ENCODE results near the gene SERGEF.
"Not testable (repeated sequence)": the region's sequence is repeated elsewhere in the genome, so short reads cannot be mapped to it uniquely, and the experiment has no call there.

SERGEF gene

DNA sequence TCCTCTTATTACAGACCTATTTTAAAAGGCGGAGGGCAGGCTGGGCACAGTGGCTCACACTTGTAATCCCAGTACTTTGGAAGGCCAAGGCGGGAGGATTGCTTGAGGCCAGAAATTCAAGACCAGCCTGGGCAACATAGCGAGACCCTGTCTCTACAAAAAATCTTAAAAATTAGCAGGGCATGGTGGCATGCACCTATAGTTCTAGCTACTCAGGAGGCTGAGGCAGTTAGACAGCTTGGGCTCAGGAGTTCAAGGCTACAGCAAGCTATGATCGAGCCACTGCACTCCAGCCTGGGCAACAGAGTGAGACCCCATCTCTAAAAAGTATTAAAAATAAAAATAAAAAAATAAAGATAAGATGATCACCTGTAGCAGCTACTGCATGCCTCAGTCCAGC is 12.7 kb downstream of the SERGEF start:
- not testable (repeated sequence) for DNase-seq (ENCODE audit: low spot score)

DNA sequence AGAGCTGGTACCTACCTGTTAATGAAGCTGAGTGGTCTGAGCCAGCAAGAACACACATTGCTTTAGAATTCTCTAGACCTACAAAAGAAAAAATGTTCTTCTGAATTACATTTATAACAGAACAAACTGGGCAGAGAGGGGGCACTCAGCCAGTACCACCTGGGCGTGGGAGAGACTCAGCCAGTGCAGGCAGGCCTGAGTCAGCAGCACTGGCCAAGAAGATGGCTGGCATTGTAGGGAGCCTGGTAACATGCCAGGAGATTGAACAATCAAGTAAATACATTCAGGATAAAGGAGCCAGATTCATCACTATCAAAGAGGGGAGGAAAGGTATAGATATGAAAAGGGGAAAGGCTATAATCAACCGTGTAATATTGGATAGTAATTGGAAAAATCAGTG is 19.9 kb downstream of the SERGEF start:
- DNase-seq (ENCODE audit: low spot score): no peak

DNA sequence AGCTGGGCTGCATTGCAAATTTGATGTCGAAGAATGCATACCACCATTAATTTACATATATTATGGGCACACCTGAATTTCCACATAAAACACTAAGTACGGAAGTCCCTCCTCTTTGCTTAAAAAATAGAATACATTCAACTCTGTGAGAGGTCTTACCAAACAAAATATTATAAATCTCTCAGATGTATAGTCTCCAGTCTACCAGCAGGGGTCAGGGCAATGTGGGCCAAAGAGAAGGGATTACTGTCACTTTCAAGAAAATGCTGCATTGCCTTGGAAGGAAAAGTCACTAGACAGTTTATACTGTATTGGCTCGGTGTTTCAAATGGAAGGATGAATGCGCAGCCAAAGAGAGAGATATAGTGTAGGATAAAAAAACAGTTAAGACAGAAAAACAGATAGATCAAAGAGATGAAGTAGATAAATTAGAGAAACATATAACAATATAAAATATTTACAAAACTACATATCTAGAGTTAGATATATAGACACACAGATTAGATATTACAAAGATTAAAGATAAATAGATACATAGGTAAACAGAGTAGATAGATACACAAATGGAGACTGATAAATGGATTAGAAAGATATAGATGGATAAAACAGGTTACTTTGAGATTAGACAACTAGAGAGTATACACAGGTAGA is 20.9 kb downstream of the SERGEF start:
- DNase-seq (ENCODE audit: low spot score): peak; percentile 75

DNA sequence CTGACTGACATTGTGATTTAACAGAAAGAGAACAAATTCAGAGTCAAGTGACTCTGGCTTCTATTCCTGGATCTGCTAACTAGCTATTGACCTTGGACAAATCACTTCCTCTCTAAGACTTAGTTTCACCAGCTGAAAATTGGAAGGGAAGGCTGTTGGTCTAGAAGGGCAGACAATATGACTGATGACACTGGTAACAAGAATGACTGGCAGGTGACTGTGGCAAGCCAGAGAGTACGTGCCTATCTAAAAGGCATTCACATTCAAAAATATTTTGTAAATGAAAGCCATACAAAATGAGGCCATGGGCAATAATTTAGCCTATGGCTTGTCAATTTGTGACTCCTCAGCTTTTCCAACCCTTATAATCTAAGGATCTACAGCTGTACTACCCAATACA is 23.5 kb downstream of the SERGEF start:
- no peak for DNase-seq (ENCODE audit: low spot score)

- DNase-seq (ENCODE audit: low spot score): no peak
Measured at GRCh38 chr11:17988465-17988864, 24.4 kb downstream of the SERGEF start.

- DNase-seq (ENCODE audit: low spot score): no peak
Measured at GRCh38 chr11:17987826-17988225, 25.0 kb downstream of the SERGEF start.

DNA sequence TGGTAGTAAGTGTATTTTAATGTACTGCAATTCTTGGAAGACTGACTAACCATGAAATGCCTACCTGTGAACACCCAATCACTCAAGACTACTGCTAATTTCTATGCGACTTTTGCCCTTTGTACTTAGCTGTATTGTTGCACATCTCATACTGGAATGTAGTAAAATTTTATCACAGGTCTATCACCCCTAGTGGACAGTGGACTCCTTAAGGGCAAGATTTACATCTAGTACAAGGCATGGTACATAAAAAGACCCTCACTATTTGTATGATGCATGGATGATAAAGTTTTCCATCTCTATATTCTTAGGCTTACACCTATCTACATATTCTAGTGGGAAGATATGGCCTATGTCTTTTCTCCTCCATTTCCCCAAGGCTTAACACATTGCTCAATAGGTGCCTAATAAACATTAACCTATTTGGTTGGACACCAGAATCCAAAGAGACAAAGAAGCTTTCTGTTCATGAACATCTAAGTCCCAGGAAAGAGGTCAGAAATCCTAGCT is 26.1 kb downstream of the SERGEF start:
- no peak for DNase-seq (ENCODE audit: low spot score)

DNA sequence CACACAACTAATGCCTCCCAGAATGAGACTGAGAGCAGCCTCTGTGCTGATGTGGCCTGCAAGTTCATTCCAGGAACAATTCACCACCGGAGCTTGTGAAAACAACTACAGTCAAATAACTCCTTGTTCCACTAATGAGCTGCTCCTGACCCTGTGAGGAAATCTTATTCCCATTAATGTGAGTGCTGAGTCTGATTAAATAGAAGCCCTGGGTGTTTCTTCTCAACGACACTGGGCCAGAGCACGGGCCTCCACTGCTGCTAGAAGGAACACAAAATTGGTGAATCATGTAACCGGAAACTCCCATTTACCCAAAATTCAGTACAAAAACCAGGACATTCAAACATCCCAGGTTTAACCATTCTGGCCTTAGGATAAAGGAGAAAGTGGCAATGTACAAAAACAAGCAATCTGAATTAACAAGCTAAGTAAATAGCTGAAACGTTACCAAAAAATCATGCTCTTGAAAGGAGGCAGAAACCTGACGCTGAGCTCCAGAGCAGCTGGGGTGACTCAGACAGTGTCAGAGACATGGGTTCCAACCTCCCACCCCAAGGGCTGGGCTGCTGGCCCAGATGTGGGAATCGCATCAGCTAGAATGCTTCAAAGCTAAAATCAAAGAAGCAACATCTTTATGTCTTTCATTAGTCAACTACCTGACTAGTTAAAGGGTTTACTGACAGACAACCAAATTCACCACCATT is 26.7 kb downstream of the SERGEF start:
- peak; percentile 30 for DNase-seq (ENCODE audit: low spot score)

DNA sequence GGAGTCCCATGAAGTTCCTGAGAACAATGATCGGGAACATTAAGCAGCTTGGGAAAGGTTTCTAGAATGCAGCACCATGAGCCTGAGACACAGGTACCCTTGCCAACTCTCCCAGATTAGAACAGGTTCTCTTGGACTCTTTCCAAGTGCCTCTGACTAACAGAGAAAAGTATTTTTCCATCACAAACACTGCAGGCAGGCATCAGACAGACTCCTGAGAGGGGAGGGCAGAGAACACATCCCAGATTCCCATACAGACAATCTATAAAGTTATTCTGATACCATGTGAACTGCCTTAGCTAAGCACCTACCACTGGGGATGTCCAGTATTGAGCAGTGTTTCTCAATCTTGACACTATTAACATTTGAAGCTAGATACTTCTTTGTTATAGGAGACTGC is 27.3 kb downstream of the SERGEF start:
- no peak for DNase-seq (ENCODE audit: low spot score)

DNA sequence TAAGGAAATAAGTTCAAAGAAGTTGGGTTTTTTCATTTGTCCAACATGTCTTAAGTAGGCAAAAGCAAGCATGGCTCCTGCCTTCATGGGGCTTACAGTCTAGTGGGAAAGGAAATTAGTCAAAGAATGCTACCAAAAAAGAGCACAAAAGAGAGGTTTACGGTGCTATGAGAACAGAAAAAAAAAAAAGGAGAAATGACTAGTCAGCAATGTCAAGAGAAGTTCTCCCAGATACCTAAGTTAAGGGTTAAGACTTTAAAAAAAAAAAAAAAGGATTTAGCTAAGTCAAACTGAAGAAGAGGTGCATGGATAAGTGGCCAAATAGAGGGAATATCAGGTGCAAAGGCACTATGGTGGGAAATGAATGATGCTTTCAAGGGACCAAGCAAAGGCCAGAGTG is 29.3 kb downstream of the SERGEF start:
- DNase-seq (ENCODE audit: low spot score): no peak

DNA sequence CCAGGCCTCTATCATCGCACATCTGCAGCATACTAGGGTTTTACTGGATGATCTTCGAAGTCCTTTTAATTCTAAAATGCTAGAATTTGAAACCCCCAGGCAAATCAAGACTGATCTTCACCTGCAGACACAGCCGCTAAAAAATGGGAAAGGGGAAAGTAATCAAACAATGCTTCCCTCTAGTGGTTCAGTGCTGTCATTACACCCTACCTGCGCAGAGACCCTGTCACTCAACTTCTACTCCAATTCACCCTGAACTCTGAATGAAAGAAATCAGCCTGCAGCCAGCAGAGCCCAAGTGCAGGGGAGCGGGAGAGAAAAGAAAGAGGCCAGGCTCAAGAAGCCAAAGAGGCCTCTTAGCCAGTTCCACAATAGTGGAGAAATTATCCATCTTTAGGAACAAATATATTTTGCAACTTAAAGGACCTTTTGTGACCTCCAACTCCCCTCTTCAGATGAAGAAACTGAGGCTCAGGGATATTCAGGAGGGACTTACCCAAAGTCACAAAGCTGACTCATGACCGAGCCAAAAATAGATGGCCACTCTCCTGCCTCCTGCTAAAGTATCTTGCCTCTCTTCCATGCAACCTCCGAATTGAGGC is 33.0 kb downstream of the SERGEF start:
- peak; percentile 32 for DNase-seq (ENCODE audit: low spot score)

DNA sequence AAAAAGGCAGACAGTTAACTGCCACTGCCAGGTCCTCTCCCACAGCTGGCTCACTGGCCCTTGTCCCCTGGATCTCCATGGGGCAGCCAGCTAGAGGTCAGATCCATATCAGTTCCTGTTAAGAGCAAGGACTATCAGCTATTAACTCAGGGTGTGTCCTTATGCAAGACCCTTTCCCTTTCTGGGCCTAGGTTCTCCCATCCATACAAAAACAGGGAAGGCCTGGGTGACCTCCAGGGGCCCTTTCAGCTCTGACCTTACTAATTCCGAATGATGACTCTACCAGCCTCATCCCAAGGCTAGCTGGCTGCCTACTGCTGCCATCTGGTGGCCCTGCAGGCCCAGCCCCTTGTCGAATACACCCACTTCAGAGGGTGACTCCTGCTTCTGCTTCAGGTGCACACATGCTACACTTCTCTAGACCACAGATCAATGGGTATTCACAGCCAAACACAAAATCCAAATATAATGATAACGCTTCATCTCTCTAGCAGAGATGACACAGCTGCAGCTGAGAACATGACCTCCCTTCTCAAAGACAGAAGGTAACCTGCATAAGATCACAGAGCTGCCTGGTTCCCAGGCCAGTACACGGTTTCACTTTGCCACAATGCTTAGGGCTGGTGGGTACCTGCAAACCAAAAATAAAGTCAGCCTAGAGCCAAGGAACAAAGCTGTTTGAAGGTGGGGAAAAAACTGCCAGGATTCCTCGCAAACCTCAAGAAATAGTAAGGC is 34.1 kb downstream of the SERGEF start:
- peak; percentile 73 for DNase-seq (ENCODE audit: low spot score)

DNA sequence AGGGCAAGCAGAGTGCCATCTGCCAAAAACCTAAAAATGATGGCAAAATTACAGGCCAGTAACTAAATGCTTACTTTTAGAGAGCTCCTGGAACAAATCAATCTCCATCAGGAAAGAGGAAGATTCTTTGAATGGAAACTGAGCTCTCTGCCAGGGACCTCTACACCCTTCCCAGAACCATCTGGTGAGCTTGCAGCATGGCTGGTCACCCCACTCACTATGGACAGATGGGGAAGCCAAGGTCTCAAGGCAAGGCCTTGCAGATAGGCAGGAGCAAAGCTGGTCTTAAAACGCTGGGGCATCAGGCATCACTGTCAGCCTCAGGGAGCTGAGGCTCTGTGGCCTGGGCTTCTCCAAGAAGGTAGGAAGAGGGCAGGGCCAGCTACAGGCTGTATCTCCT is 36.2 kb downstream of the SERGEF start:
- no peak for DNase-seq (ENCODE audit: low spot score)

DNA sequence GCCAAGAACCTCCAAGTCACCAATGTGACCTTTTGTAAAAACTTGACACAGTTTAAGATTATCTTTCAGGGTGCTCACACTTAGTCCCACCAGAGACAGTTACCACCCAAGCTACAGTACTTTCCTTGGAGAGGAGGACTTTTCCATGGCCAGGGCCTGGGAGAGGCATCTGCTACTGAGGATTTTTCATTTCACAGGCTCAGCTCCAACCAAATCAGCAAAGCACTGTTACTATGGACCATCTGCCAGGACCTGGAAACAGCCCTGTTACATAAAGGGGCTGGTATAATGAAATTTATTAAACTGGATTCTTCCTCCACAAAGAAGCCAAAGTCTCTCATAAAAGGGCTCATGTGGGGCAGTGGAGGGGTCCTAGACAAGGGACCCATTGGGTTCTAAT is 38.6 kb downstream of the SERGEF start:
- DNase-seq (ENCODE audit: low spot score): no peak

GRCh38 chr11:17972987-17973386 is 39.9 kb downstream of the SERGEF start:
- peak; percentile 34 for DNase-seq (ENCODE audit: low spot score)

GRCh38 chr11:17968206-17968605 is 44.6 kb downstream of the SERGEF start:
- no peak for DNase-seq (ENCODE audit: low spot score)

- no peak for DNase-seq (ENCODE audit: low spot score)
Measured at GRCh38 chr11:17967661-17968060, 45.2 kb downstream of the SERGEF start.

- DNase-seq (ENCODE audit: low spot score): no peak
Measured at GRCh38 chr11:17960091-17960490, 52.8 kb downstream of the SERGEF start.

DNA sequence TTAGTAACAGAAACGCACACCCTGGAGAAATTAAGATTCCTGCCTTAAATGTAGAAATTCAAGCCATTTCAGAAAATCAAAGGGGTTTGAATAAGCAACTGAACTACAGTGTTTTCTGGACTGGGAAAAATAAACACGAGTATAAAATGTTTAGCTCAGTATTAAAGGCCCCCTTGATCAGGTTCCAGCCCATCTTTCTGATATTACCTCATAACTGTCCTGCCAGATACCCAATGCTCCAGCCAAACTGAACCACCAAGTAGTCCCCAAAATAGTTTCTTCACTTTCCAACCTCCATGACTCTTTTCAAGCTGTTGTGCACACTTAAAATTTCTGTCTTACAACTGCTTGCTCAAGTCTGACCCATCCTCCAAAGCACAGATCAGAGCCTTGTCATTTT is 54.4 kb downstream of the SERGEF start:
- no peak for DNase-seq (ENCODE audit: low spot score)

- no peak for DNase-seq (ENCODE audit: low spot score)
Measured at GRCh38 chr11:17954395-17955252, 58.2 kb downstream of the SERGEF start.

DNA sequence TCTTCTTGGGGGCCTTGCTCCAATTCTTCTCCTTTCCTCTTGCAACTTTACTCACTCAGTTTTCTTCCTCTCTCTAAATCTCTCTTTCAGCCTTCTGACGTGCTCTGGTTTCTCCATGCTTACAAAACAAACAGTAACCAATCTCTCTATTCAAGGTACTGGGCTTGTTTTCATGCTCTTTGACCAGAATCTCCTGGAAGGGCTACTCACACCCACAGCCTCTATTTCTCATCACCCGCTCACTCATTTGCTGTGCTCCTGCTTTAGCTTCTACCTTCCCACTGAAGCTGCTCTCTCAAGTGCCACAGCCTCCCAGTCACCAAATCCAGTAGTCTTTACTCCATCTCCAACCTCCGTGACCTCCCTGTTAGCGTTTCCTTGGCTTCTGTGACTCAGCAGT is 60.4 kb downstream of the SERGEF start:
- no peak for DNase-seq (ENCODE audit: low spot score)
